GM18858 (cell line): Measurements from ENCODE around the gene RAB24.
"Not testable (repeated sequence)": the region's sequence is repeated elsewhere in the genome, so short reads cannot be mapped to it uniquely, and the experiment has no call there.

Experiments
- ATAC-seq: cut with Tn5 transposase; IDR thresholded peaks from one replicate; pipeline ENCODE4 v1.9.1; 2021; ENCODE audit not compliant: unreplicated experiment

Gene RAB24

DNA sequence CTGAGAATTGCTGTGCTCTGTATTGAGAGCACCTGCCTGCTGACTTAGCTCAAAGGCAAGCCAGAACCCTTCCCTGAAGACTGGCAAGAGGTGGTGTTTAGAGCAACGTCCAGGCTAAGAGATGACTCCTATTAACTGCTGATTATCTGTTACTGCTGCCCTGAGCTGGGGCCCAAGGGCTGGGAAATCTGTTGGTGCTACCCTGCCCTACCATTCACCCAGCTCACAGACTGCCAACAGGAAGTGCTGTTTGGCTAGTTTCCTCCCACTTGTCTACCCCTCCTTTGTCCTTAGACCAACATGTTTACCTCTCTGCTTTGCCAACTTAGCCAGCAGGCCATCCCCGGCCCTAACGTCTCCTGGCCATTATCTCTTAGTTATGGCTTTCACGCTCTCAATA is 6.9 kb downstream of the RAB24 start:
- no peak for ATAC-seq

DNA sequence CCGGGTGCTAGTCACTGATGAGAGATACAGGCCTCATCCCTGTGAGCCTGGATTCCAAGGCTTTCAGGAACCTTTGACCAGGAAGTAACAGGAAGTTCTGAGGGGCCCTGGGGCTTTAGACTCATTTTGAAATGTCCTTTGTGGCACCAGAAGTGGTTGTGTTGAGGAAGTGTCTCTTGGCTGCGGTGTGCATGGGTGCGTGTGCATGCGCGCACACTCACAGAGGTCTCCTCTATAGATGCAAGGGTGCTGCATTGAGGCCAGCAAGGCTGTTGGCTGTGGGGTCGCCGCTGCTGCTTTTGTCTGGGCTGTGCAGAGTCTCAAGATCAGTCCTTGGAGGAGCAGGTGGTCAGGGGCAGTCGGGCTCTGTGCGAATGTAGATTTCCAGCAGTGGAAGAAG is 7.6 kb downstream of the RAB24 start:
- no peak for ATAC-seq

DNA sequence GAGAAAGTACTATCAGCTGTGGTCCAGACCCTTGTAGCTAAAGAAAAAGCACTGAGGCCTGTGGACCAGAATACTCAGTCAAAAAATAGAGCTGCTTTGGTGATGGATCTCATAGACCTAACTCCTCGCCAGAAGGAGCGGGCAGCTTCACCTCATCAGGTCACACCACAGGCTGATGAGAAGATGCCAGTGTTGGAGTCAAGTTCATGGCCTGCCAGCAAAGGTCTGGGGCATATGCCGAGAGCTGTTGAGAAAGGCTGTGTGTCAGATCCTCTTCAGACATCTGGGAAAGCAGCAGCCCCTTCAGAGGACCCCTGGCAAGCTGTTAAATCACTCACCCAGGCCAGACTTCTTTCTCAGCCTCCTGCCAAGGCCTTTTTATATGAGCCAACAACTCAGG is 8.9 kb downstream of the RAB24 start:
- ATAC-seq: no peak

DNA sequence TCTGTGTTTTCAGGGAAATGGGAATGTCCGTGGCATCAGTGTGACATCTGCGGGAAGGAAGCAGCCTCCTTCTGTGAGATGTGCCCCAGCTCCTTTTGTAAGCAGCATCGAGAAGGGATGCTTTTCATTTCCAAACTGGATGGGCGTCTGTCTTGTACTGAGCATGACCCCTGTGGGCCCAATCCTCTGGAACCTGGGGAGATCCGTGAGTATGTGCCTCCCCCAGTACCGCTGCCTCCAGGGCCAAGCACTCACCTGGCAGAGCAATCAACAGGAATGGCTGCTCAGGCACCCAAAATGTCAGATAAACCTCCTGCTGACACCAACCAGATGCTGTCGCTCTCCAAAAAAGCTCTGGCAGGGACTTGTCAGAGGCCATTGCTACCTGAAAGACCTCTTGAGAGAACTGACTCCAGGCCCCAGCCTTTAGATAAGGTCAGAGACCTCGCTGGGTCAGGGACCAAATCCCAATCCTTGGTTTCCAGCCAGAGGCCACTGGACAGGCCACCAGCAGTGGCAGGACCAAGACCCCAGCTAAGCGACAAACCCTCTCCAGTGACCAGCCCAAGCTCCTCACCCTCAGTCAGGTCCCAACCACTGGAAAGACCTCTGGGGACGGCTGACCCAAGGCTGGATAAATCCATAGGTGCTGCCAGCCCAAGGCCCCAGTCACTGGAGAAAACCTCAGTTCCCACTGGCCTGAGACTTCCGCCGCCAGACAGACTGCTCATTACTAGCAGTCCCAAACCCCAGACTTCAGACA is 9.5 kb downstream of the RAB24 start:
- ATAC-seq: no peak

DNA sequence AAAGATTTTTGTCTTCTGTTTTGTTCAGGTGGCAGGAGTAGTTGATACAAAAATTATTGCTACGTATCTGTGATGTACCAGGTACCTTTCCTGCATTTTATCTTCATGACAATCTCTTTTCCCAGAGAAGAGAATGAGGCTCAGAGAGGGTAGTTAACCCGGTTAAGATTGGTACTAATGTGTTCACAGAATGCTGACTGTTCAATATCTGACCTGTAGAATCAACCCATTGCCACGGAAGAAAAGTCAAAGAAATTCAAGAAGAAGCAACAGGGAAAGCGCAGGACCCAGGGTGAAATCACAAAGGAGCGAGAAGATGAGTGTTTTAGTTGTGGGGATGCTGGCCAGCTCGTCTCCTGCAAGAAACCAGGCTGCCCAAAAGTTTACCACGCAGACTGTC is 11.8 kb downstream of the RAB24 start:
- no peak for ATAC-seq

DNA sequence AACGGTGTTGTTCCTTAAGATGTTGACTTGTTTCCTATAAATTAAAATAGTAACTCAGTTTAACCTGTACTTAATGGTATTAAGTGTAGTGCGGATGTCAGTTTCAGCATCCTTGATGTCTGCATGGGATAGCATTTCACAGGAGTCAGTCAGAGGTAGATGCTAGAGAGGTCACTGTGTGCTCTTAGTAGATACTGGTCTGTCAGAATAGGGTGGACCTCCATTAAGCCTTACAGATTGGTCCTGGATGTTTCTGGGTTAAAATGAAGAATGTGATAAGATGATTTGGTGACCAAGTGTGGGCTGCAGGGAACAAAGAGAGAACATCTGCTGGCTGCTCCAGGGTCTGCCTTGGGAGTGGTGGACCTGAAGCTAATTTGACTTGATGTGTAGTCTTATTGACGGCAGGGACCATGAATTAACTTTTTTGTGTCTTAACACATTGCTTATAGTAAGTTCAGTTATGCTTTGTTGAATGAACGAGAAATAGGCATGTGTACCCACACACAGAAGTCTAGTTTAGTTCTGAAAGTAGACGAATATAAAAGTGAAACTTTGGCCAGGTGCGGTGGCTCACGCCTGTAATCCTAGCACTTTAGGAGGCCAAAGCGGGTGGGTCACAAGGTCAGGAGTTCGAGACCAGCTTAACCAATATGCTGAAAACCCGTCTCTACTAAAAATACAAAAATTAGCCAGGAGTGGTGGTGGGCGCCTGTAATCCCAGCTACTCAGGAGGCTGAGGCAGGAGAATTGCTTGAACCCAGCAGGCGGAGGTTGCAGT is 12.5 kb downstream of the RAB24 start:
- no peak for ATAC-seq

DNA sequence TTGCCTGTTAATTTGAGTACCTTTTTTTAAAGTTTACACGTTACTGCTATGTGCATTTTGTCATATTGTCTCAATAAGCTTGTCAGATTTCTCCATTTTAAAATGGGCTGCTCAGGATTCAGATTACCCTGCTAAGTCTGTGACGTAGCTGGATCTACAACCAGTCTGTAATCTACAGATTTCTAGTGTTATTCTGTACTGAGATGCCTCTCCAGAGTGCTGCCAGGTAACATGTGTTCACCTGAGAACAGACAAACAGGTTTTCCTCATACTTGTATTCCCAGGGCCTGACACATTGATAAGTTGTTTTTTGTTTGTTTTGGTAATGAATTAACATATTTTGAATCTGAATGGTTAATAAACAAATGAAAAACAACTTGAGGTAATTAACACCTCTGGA is 15.3 kb downstream of the RAB24 start:
- ATAC-seq: no peak

DNA sequence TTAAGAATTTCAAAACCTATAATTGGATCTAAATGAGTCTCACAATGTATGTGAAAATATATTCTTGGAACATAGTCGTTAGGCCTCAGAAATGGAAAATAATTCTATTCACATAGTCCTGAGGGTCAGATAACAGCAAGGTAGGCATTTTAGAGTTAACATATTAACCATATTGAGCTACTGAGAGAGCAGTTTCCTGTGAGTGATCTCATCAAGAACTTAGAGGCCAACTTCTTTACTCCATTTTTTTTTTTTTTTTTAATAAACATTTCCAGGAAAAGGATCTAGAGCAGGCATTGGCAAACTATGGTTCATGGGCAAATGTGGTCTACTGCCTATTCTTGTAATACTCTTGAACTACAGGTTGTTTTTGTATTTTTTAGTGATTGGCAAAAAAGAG is 26.6 kb downstream of the RAB24 start:
- no peak for ATAC-seq

DNA sequence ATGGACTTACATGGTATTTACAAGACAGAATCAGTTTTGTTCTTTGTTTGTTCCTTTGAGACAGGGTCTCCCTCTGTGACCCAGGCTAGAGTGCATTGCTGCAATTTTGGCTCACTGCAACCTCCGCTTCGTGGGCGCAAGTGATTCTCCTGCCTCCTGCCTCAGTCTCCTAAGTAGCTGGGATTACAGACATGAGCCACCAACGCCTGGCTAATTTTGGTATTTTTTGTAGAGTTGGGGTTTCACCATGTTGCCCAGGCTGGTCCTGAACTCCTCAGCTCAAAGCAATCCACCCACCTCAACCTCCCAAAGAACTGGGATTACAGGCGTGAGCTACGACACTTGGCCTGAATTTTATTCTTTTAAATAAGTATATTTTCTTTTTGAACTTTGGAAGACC is 27.6 kb downstream of the RAB24 start:
- no peak for ATAC-seq

DNA sequence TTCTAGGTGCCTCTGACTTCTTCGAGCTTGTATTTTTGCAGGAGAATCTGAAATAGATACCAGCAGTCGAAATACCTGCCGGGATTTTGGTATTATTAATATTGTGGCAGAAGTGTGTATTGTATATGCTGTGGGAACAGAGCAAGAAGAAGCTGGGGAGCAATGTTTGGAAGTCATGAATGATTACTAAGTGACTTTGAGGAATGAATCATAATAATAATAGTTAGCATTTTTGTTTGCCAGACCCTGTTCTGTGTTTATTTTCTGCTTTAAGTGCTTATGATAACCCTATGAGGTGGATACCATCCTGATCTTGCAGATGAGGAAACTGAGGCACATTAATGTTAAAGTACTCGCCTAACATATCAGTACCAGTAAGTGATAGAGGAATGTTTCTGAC is 32.4 kb downstream of the RAB24 start:
- no peak for ATAC-seq

DNA sequence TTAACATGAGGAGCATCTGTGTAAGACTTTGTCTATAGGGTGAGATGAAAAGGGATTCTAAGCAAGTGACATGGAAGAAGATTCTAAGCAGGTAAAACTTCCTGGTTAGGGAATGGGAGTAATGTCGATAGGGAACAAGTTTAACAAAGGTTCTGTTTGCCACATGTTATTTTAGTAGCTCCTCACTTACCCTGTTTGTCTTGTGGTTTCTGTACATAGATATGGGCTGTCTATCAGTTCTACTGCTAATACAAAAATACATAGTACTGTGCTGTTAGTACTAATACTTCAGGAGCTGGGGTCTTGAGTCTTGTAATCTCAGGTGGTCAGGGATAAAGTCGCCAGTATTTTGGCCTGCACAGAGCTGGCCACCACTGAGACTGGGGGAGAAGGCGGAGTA is 32.9 kb downstream of the RAB24 start:
- ATAC-seq: no peak

DNA sequence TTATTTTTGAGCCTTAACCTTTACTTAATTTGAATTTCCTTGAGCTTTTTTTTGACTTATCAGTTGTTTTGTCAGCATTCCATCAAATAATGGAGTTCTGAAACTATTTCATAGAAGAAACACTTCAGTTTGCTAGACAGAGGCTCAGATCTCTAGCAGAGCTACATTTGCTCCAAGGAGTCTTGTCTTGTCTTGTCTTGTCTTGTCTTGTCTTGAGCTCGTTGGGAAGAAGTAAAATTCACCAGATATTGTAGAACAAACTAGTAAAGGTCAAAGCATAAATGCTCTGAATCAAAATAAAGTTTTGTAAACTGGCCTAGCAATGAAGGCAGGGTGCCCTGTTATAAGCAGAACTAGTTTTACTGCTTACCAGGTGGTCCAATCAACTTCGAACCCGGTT is 33.5 kb downstream of the RAB24 start:
- ATAC-seq: no peak

DNA sequence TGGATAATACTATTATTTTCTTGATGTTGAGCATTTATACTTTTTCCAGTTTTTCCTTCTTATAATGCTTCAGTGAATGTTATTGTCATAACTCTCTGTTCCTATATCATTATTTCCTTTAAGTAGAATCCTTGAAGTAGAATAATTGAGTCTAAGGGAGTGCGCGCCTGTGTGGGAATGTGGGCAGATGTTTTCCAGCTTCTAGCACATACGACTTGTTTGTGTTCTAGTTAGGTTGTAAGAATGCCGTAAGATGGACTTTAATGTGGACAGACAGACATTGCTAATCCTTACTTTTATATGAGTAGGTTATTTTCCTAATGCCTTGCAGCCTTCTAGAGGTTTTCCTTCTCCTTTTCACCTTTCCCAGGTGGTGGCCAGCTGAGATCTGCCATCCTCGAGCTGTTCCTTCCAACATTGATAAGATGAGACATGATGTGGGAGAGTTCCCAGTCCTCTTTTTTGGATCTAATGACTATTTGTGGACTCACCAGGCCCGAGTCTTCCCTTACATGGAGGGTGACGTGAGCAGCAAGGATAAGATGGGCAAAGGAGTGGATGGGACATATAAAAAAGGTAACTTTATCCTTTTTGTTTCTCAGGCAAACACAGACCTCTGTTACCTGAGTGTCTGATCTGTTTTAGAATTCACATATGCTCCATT is 34.2 kb downstream of the RAB24 start:
- no peak for ATAC-seq

DNA sequence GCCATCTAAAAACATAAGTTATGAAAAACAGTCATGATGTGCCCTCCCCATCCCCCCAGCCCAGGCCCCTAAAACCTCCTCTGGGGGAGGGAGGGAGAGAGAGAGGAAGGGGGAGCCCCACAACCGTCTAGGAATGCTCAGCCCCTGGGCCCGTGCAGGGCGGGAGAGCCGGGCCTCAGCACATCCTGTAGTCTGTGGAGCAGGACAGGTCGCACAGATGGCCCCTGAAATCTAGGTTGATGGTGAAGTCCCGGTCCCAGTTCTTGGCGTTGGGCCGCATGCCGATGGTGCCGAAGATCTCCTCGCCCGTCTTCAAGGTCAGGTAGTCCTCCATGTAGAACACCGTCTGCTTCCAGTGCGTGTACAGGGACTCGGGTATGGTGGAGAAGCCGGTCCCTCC is 38.1 kb downstream of the RAB24 start:
- no peak for ATAC-seq

DNA sequence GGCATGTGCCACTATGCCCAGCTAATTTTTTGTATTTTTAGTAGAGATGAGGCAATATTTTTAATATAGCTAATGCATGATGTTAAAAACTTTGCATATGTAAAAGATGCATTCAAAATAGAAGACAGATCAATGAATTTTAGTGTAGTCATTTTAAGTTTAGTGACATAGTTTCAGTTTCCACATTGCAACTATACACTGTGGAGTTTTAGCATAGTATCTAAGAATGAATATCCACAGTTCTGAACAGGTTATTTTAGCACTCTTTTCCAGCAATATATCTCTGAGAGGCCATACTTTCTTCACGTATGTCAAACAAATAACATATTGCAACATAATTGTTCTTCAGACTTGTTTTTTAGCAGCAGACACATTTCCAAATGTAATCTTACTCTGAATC is 39.3 kb downstream of the RAB24 start:
- ATAC-seq: no peak

DNA sequence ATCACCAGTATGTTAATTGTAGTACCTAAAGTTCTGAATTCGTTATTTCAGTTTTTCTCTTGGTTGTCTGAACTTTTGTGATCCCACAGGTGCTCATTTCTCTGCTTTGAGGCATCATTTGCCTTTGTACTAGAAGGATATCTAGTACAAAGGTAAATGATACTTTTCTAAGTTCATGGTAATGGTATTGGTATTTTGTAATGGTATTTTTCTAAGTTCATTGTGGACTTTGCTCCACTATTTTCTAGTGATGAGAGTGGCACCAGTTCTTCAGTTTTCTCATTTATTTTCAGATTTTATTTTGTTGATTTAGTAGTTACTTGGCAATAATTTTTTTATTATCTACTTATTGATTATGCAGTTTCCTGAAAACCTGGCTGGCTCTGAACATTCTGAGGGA is 42.0 kb downstream of the RAB24 start:
- no peak for ATAC-seq

DNA sequence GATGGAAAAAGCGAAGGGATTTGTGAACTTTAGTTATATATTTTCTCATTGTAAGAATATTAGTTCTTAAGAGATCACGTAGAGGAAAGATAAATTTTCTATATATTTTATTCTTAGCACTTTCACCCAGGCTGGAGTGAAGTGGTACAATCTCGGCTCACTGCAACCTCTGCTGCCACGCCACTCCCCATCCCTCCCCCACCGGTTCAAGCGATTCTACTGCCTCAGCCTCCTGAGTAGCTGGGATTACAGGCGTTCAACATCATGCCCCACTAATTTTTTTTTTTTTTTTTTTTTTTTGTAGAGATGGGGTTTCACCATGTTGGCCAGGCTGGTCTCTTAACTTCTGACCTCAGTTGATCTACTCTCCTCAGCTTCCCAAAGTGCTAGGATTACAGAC is 42.6 kb downstream of the RAB24 start:
- no peak for ATAC-seq

DNA sequence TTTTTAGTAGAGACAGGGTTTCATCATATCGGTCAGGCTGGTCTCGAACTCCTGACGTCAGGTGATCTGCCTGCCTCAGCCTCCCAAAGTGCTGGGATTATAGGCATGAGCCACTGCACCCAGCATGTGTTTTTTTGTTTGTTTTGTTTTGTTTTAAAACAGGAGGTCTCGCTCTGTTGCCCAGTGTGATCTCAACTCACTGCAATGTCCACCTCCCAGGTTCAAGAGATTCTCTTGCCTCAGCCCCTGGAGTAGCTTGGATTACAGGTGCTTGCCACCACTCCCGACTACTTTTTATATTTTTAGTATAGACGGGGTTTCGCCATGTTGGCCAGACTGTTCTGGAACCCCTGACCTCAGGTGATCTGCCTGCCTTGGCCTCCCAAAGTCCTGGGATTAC is 44.8 kb downstream of the RAB24 start:
- not testable (repeated sequence) for ATAC-seq

DNA sequence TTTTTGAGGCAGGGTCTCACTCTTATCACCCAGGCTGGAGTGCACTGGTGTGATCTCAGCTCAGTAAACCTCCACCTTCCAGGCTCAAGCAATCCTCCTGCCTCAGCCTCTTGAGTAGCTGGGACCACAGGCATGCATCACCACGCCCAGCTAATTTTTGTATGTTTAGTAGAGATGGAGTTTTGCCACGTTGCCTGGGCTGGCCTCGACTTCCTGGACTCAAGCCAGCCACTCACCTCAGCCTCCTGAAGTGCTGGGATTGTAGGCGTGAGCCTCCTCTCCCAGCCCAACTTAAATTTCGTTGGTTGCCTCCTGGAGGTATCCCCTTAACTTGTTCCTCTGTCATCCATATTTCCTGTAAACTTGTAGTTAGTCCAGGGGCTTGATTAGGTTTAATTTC is 47.2 kb downstream of the RAB24 start:
- ATAC-seq: no peak

DNA sequence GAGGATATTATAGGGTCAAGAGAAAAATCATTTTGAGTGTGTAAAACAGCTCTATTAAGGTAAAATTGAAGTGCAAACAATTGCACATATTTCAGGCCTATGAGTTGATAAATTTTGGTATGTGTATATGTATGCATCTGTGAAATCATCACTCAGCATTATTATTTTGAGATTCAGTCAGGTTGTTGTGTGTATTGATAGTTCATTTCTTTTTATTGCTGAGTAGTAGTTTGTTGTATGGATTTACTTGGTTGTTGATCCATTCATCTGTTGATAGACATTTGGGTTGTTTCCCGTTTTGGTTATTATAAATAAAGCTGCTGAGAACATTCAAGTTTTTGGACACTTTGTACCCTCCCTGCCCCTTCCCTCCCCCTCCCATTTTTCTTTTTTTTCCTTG is 50.3 kb downstream of the RAB24 start:
- ATAC-seq: no peak
